Measurements from ENCODE around the gene CAD. TPM values are rescaled to one million over a fixed set of nuclear protein-coding genes. Genes with fewer than 3 reads are reported as not detected.

CAD gene
- total and polyA plus RNA-seq, 9 of the 15 experiments (the other 6 are each of a cell fraction or from before 2014, with no cell fraction given), result 7.5 to 126 (median 33.7) TPM

DNA sequence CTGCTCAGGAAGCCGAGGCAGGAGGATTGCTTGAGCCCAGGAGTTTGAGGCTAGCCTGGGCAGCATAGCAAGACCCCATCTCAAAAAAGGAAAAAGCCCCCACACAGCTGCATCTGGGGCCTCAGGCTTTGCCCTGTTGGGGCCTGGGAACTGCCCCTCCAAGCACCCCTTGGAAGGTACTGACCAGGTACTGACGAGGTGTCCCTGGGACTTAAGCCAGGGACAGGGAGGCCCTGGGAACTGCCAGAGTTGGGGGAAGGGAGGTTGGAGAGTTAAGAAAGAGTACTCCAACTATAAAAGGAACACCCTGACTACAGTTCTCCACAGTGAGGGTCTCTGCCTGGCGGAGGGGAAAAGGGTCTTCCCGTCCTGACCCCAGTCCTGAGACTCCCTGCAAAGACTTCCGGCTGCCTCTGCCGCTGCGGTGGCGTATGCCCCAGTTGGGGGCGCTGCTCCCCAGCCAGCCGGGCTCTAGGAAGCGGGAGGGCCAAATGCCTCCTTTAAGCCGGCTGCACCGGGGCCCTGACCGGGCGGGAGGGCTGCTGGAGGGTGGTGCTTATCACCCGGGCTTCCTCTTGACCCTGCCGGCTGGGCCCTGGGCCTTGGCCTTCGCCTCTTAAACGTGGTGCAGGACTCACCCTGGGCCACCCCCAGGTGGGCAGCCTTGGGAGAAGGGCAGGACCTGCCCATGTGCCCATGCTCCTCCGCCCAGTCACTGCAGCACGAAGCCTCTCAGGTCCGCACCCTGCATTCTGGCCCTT is 32.9 kb downstream of the CAD start (continued):
- TF ChIP-seq XRCC5 (IDR thresholded peaks at IDR 0.05; ENCODE audit: low read depth, low read length) (peak; percentile 87; the same call in 1 of the 2 replicates), JUNB (CRISPR knock-in tag; conservative IDR thresholded peaks at IDR 0.05) (no peak), OTX1 (CRISPR knock-in tag; IDR thresholded peaks at IDR 0.05) (no peak), ATF7 (IDR thresholded peaks at IDR 0.05) (peak; percentile 64), MCM5 (IDR thresholded peaks at IDR 0.05; ENCODE audit: low read depth) (no peak), ZNF121 (CRISPR knock-in tag; conservative IDR thresholded peaks at IDR 0.05) (peak; percentile 98), CBX2 (IDR thresholded peaks at IDR 0.05; ENCODE audit: insufficient read depth, low read length, poor library complexity, severe bottlenecking) (no peak), MXI1 (IDR thresholded peaks at IDR 0.05; ENCODE audit: low read depth, low read length) (no peak)
- TF ChIP-seq, protein P1, sequence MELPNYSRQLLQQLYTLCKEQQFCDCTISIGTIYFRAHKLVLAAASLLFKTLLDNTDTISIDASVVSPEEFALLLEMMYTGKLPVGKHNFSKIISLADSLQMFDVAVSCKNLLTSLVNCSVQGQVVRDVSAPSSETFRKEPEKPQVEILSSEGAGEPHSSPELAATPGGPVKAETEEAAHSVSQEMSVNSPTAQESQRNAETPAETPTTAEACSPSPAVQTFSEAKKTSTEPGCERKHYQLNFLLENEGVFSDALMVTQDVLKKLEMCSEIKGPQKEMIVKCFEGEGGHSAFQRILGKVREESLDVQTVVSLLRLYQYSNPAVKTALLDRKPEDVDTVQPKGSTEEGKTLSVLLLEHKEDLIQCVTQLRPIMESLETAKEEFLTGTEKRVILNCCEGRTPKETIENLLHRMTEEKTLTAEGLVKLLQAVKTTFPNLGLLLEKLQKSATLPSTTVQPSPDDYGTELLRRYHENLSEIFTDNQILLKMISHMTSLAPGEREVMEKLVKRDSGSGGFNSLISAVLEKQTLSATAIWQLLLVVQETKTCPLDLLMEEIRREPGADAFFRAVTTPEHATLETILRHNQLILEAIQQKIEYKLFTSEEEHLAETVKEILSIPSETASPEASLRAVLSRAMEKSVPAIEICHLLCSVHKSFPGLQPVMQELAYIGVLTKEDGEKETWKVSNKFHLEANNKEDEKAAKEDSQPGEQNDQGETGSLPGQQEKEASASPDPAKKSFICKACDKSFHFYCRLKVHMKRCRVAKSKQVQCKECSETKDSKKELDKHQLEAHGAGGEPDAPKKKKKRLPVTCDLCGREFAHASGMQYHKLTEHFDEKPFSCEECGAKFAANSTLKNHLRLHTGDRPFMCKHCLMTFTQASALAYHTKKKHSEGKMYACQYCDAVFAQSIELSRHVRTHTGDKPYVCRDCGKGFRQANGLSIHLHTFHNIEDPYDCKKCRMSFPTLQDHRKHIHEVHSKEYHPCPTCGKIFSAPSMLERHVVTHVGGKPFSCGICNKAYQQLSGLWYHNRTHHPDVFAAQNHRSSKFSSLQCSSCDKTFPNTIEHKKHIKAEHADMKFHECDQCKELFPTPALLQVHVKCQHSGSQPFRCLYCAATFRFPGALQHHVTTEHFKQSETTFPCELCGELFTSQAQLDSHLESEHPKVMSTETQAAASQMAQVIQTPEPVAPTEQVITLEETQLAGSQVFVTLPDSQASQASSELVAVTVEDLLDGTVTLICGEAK (IDR thresholded peaks at IDR 0.05), result no peak
- TF ChIP-seq, protein P1 (CRISPR knock-in tag; IDR thresholded peaks at IDR 0.05), result no peak
- TF ChIP-seq, protein P2, sequence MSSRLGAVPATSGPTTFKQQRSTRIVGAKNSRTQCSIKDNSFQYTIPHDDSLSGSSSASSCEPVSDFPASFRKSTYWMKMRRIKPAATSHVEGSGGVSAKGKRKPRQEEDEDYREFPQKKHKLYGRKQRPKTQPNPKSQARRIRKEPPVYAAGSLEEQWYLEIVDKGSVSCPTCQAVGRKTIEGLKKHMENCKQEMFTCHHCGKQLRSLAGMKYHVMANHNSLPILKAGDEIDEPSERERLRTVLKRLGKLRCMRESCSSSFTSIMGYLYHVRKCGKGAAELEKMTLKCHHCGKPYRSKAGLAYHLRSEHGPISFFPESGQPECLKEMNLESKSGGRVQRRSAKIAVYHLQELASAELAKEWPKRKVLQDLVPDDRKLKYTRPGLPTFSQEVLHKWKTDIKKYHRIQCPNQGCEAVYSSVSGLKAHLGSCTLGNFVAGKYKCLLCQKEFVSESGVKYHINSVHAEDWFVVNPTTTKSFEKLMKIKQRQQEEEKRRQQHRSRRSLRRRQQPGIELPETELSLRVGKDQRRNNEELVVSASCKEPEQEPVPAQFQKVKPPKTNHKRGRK (tag; IDR thresholded peaks at IDR 0.05), result no peak
- TF ChIP-seq, protein P3, sequence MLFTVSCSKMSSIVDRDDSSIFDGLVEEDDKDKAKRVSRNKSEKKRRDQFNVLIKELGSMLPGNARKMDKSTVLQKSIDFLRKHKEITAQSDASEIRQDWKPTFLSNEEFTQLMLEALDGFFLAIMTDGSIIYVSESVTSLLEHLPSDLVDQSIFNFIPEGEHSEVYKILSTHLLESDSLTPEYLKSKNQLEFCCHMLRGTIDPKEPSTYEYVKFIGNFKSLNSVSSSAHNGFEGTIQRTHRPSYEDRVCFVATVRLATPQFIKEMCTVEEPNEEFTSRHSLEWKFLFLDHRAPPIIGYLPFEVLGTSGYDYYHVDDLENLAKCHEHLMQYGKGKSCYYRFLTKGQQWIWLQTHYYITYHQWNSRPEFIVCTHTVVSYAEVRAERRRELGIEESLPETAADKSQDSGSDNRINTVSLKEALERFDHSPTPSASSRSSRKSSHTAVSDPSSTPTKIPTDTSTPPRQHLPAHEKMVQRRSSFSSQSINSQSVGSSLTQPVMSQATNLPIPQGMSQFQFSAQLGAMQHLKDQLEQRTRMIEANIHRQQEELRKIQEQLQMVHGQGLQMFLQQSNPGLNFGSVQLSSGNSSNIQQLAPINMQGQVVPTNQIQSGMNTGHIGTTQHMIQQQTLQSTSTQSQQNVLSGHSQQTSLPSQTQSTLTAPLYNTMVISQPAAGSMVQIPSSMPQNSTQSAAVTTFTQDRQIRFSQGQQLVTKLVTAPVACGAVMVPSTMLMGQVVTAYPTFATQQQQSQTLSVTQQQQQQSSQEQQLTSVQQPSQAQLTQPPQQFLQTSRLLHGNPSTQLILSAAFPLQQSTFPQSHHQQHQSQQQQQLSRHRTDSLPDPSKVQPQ (CRISPR knock-in tag; IDR thresholded peaks at IDR 0.05; ENCODE audit: borderline replicate concordance), result no peak
- TF ChIP-seq, protein P4, sequence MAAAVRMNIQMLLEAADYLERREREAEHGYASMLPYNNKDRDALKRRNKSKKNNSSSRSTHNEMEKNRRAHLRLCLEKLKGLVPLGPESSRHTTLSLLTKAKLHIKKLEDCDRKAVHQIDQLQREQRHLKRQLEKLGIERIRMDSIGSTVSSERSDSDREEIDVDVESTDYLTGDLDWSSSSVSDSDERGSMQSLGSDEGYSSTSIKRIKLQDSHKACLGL (CRISPR knock-in tag; IDR thresholded peaks at IDR 0.05; ENCODE audit: borderline replicate concordance, poor library complexity, severe bottlenecking), result no peak
